GM10266 (cell line): ENCODE results near the gene LRRC3.
"Not testable (repeated sequence)": the region's sequence is repeated elsewhere in the genome, so short reads cannot be mapped to it uniquely, and the experiment has no call there.

ENCODE experiments used
- DNase-seq: peaks from one replicate; pipeline ENCODE4 v3.0.0; 2012; ENCODE audit errors: extremely low spot score
- CTCF ChIP-seq: IDR thresholded peaks from 2 replicates; pipeline ENCODE4 v1.5.1; 2012; ENCODE audit warnings: mild to moderate bottlenecking, low read depth; ENCODE audit not compliant: control insufficient read depth, insufficient read depth; ENCODE audit errors: missing control alignments

LRRC3 gene

GRCh38 chr21:44477712-44478111 lies 22.4 kb downstream of the LRRC3 start:
- TF ChIP-seq CTCF: no peak
- no peak for DNase-seq

- no peak for TF ChIP-seq CTCF
- DNase-seq: no peak
Observed at GRCh38 chr21:44478124-44478800, 23.0 kb downstream of the LRRC3 start.

- TF ChIP-seq CTCF: no peak
- DNase-seq: no peak
Observed at GRCh38 chr21:44478801-44479167, 23.5 kb downstream of the LRRC3 start.

- TF ChIP-seq CTCF: peak; percentile 62
- DNase-seq: not testable (repeated sequence)
Observed at GRCh38 chr21:44479556-44480199, 24.4 kb downstream of the LRRC3 start.

GRCh38 chr21:44480200-44481053 lies 25.1 kb downstream of the LRRC3 start:
- no peak for TF ChIP-seq CTCF
- no peak for DNase-seq

GRCh38 chr21:44482581-44483287 lies 27.4 kb downstream of the LRRC3 start:
- no peak for TF ChIP-seq CTCF
- DNase-seq: no peak
